PFSK-1 (cell line): ENCODE results near the gene RNPEP.

Experiments used
- POLR2AphosphoS5 ChIP-seq: IDR thresholded peaks from 2 replicates; pipeline ENCODE4 v1.6.1; 2012; ENCODE audit warnings: low read depth, mild to moderate bottlenecking, control low read depth, low read length, moderate library complexity
- REST ChIP-seq, 2 experiments: IDR thresholded peaks; 2 replicates each; pipeline versions ENCODE4 v1.6.1 to v1.8.0; 2011 to 2012; ENCODE audit warnings: low read depth in 2 of 2, low read length in 2 of 2, control low read depth in 1 of 2, inconsistent platforms in 1 of 2, mild to moderate bottlenecking in 1 of 2, moderate library complexity in 1 of 2; ENCODE audit not compliant: insufficient read depth in 1 of 2
- TAF1 ChIP-seq: IDR thresholded peaks from 2 replicates; pipeline ENCODE4 v1.6.1; 2012; ENCODE audit warnings: low read length, control low read depth, borderline replicate concordance; ENCODE audit not compliant: insufficient read depth

GRCh38 chr1:202014915-202015661 is 32.6 kb downstream of the RNPEP start:
- TF ChIP-seq POLR2AphosphoS5 (no peak), REST (IDR thresholded peaks at IDR 0.05; ENCODE audit: insufficient read depth in 1 of 2, low read depth in 2 of 2, low read length in 2 of 2) (no peak), TAF1 (no peak)
